ENCODE measurements around the gene NFILZ.

GRCh38 chr19:8585894-8586750 is 44.3 kb upstream of the NFILZ start:
- TF ChIP-seq CTCF (IDR thresholded peaks at IDR 0.05; ENCODE audit: borderline replicate concordance, extremely low read depth, low read length, poor library complexity, severe bottlenecking) (peak; percentile 70), EZH2 (IDR thresholded peaks at IDR 0.05; ENCODE audit: borderline replicate concordance, low read depth, low read length, severe bottlenecking) (no peak)

Measured in DND-41 (cell line).